Neuronal stem cell (in vitro differentiated cells): ENCODE data around the gene ARHGEF4.

Source experiments
- DNase-seq: peaks from one replicate; pipeline ENCODE4 v3.0.0-alpha.2; 2013; ENCODE audit warnings: low spot score
- H2AFZ ChIP-seq: one replicate; pipeline ENCODE4 v1.6.1; 2013; ENCODE audit warnings: mild to moderate bottlenecking, low read length, inconsistent platforms
- H2AK5ac ChIP-seq: 2 replicates; pipeline ENCODE4 v1.6.1; 2013; ENCODE audit warnings: low read depth, mild to moderate bottlenecking, inconsistent platforms, low read length, moderate library complexity, mixed read lengths
- H2BK120ac ChIP-seq: 2 replicates; pipeline ENCODE4 v1.6.1; 2013; ENCODE audit warnings: low read depth, mild to moderate bottlenecking, inconsistent platforms, low read length, moderate library complexity, mixed read lengths
- H2BK12ac ChIP-seq: one replicate; pipeline ENCODE4 v1.6.1; 2013; ENCODE audit warnings: low read length, inconsistent platforms
- H2BK15ac ChIP-seq: 2 replicates; pipeline ENCODE4 v1.6.1; 2013; ENCODE audit warnings: mild to moderate bottlenecking, low read length, inconsistent platforms, mixed read lengths
- H2BK5ac ChIP-seq: one replicate; pipeline ENCODE4 v1.6.1; 2013; ENCODE audit warnings: inconsistent platforms, mild to moderate bottlenecking, low read length, moderate library complexity
- H3K14ac ChIP-seq: one replicate; pipeline ENCODE4 v1.6.1; 2013; ENCODE audit warnings: low read length, inconsistent platforms
- H3K18ac ChIP-seq: 2 replicates; pipeline ENCODE4 v1.6.1; 2013; ENCODE audit warnings: low read length, inconsistent platforms
- H3K23ac ChIP-seq: 2 replicates; pipeline ENCODE4 v1.6.1; 2013; ENCODE audit warnings: low read depth, mild to moderate bottlenecking, mixed read lengths, low read length, inconsistent platforms; ENCODE audit not compliant: poor library complexity
- H3K27ac ChIP-seq: replicated peaks from 3 replicates; pipeline ENCODE4 v1.5.1; 2013; ENCODE audit warnings: low read length, inconsistent platforms
- H3K27me3 ChIP-seq, 3 experiments: 2 replicates each; pipeline ENCODE4 v1.6.1; 2013; ENCODE audit warnings: low read length in 3 of 3, mild to moderate bottlenecking in 2 of 3, inconsistent platforms in 1 of 3, low read depth in 1 of 3, mixed read lengths in 1 of 3, moderate library complexity in 1 of 3; ENCODE audit not compliant: control insufficient read depth in 3 of 3, insufficient read depth in 3 of 3
- H3K36me3 ChIP-seq, 2 donors: replicated peaks in 1 of 2; 2 replicates each; pipeline ENCODE4 v1.6.1; 2013; ENCODE audit warnings: low read length in 2 of 2; ENCODE audit not compliant: control insufficient read depth in 2 of 2, insufficient read depth in 2 of 2
- H3K4ac ChIP-seq: 2 replicates; pipeline ENCODE4 v1.6.1; 2013; ENCODE audit warnings: inconsistent platforms, mild to moderate bottlenecking, low read length, moderate library complexity
- H3K4me1 ChIP-seq, 2 donors: 1 replicate in 1 of 2; 2 replicates in 1 of 2; pipeline ENCODE4 v1.6.1; 2013; ENCODE audit warnings: low read length in 2 of 2, low read depth in 1 of 2; ENCODE audit not compliant: control insufficient read depth in 2 of 2, insufficient read depth in 1 of 2
- H3K4me2 ChIP-seq: one replicate; pipeline ENCODE4 v1.6.1; 2013; ENCODE audit warnings: mild to moderate bottlenecking, low read length, inconsistent platforms; ENCODE audit not compliant: insufficient read depth, poor library complexity, severe bottlenecking
- H3K4me3 ChIP-seq, 2 donors: 2 replicates each; pipeline ENCODE4 v1.5.1; 2013; ENCODE audit warnings: low read length in 2 of 2, mild to moderate bottlenecking in 2 of 2, inconsistent platforms in 1 of 2, moderate library complexity in 1 of 2
- H3K79me1 ChIP-seq: one replicate; pipeline ENCODE4 v1.6.1; 2013; ENCODE audit warnings: low read depth, mild to moderate bottlenecking, inconsistent platforms, low read length, moderate library complexity
- H3K9ac ChIP-seq: one replicate; pipeline ENCODE4 v1.6.1; 2013; ENCODE audit warnings: mild to moderate bottlenecking, low read depth, low read length, inconsistent platforms; ENCODE audit not compliant: poor library complexity
- H3K9me3 ChIP-seq, 2 donors: replicated peaks in 1 of 2; 2 replicates each; pipeline versions ENCODE3 to v1.6.1; 2013; ENCODE audit warnings: low read length in 2 of 2, mild to moderate bottlenecking in 2 of 2, inconsistent platforms in 1 of 2, low read depth in 1 of 2, mixed read lengths in 1 of 2, moderate library complexity in 1 of 2; ENCODE audit not compliant: control insufficient read depth in 2 of 2, insufficient read depth in 1 of 2
- H4K8ac ChIP-seq: one replicate; pipeline ENCODE4 v1.6.1; 2013; ENCODE audit warnings: low read depth, mild to moderate bottlenecking, inconsistent platforms, low read length, moderate library complexity
- H4K91ac ChIP-seq: one replicate; pipeline ENCODE4 v1.6.1; 2013; ENCODE audit warnings: low read length, low read depth, mild to moderate bottlenecking, inconsistent platforms; ENCODE audit not compliant: poor library complexity
- WGBS, 2 donors: extraction: QIAGEN DNeasy Blood & Tissue Kit; methylation state at CpG; one replicate each; pipeline ENCODE4 v1.1.7; 2013; ENCODE audit warnings: missing lambda C conversion rate in 2 of 2, mixed read lengths in 1 of 2; ENCODE audit not compliant: insufficient read length in 2 of 2, insufficient replicate concordance in 1 of 2; ENCODE audit errors: extremely low coverage in 2 of 2; 5-methylcytosine and 5-hydroxymethylcytosine counted together

Gene ARHGEF4

GRCh38 chr2:131056932-131057287 lies 220.2 kb downstream of the ARHGEF4 start:
- Histone ChIP-seq H3K14ac (no peak overlapping the region), H2BK12ac (no peak overlapping the region), H2BK120ac (no peak overlapping the region), H2BK5ac (no peak overlapping the region), H3K4me2 (no peak overlapping the region), H3K4me3 (no peak overlapping the region), H2AK5ac (no peak overlapping the region), H3K36me3 (peaks cover 46 to 96% of the 10 kb centered on the region in 2 donors), H4K8ac (no peak overlapping the region), H3K4me1 (peaks cover 0 to 1% of the 10 kb centered on the region in 2 donors), H3K9ac (no peak overlapping the region), H3K18ac (no peak overlapping the region), H4K91ac (no peak overlapping the region), H2BK15ac (no peak overlapping the region), H3K27me3 (no peaks in the 10 kb centered on the region), H3K4ac (no peak overlapping the region), H3K23ac (no peak overlapping the region), H2AFZ (no peak overlapping the region), H3K79me1 (peaks cover 14% of the 10 kb centered on the region), H3K9me3 (no peaks in the 10 kb centered on the region), H3K27ac (no peak overlapping the region)
- no CpG with 5 or more reads among the region's 4 CpGs for WGBS, 2 donors
- no peak for DNase-seq

- Histone ChIP-seq H2BK15ac (no peak overlapping the region), H3K14ac (peak overlapping the region; percentile 39), H4K8ac (no peak overlapping the region), H2BK12ac (no peak overlapping the region), H3K4ac (no peak overlapping the region), H3K18ac (no peak overlapping the region), H3K4me2 (no peak overlapping the region), H3K9me3 (no peaks in the 10 kb centered on the region), H3K79me1 (peaks cover 16% of the 10 kb centered on the region), H2BK5ac (no peak overlapping the region), H3K27ac (no peak overlapping the region), H3K23ac (no peak overlapping the region), H2BK120ac (no peak overlapping the region), H3K4me1 (peaks cover 0 to 1% of the 10 kb centered on the region in 2 donors), H3K27me3 (no peaks in the 10 kb centered on the region), H3K36me3 (peaks cover 39 to 96% of the 10 kb centered on the region in 2 donors), H3K9ac (no peak overlapping the region), H3K4me3 (peak overlapping the region in 1 of 2 donors; percentile 56), H4K91ac (no peak overlapping the region), H2AK5ac (no peak overlapping the region), H2AFZ (no peak overlapping the region)
- DNase-seq = no peak
- WGBS, 2 donors = no CpG with 5 or more reads among the region's 8 CpGs
Measured at GRCh38 chr2:131058214-131058843, 221.6 kb downstream of the ARHGEF4 start.

- Histone ChIP-seq H2AK5ac (no peak overlapping the region), H3K4me1 (peaks cover 1 to 2% of the 10 kb centered on the region in 2 donors), H3K14ac (no peak overlapping the region), H2BK12ac (no peak overlapping the region), H2BK5ac (no peak overlapping the region), H3K36me3 (peaks cover 39 to 95% of the 10 kb centered on the region in 2 donors), H3K4ac (no peak overlapping the region), H3K27me3 (no peaks in the 10 kb centered on the region), H3K23ac (no peak overlapping the region), H4K8ac (no peak overlapping the region), H3K9me3 (no peaks in the 10 kb centered on the region), H2AFZ (no peak overlapping the region), H3K4me2 (no peak overlapping the region), H3K79me1 (peaks cover 18% of the 10 kb centered on the region), H3K18ac (no peak overlapping the region), H3K4me3 (no peak overlapping the region), H3K9ac (no peak overlapping the region), H3K27ac (no peak overlapping the region), H2BK15ac (no peak overlapping the region), H4K91ac (no peak overlapping the region), H2BK120ac (no peak overlapping the region)
- WGBS, 2 donors = no CpG with 5 or more reads among the region's 4 CpGs
- no peak for DNase-seq
Measured at GRCh38 chr2:131058920-131059319, 222.2 kb downstream of the ARHGEF4 start.

- Histone ChIP-seq H4K91ac (no peak overlapping the region), H3K36me3 (peaks cover 18 to 92% of the 10 kb centered on the region in 2 donors), H3K9me3 (no peaks in the 10 kb centered on the region), H3K4me1 (peaks cover 5 to 7% of the 10 kb centered on the region in 2 donors), H3K14ac (no peak overlapping the region), H2AFZ (no peak overlapping the region), H2BK120ac (no peak overlapping the region), H2AK5ac (no peak overlapping the region), H4K8ac (no peak overlapping the region), H3K9ac (no peak overlapping the region), H3K27me3 (no peaks in the 10 kb centered on the region), H3K18ac (no peak overlapping the region), H3K27ac (no peak overlapping the region), H2BK5ac (no peak overlapping the region), H2BK12ac (no peak overlapping the region), H3K4me2 (no peak overlapping the region), H3K4me3 (no peak overlapping the region), H2BK15ac (no peak overlapping the region), H3K23ac (no peak overlapping the region), H3K4ac (no peak overlapping the region), H3K79me1 (peaks cover 19% of the 10 kb centered on the region)
- WGBS, 2 donors = 100% methylated on average over 1 of the region's 11 CpGs
- no peak for DNase-seq
Measured at GRCh38 chr2:131063501-131064283, 227.0 kb downstream of the ARHGEF4 start.
